HCT116 (cell line): ENCODE results near the gene ARHGAP8. TPM values are rescaled to one million over a fixed set of nuclear protein-coding genes. Genes with fewer than 3 reads are reported as not detected.

Experiments
- ATAC-seq: fragments of 200-7000 bp; cut with Tn5 transposase; 2 replicates; pipeline ENCODE4 v1.9.1; 2020; ENCODE audit warnings: mild to moderate bottlenecking, moderate library complexity
- BruUV-seq: library from RNA; stranded (reverse); fragments of 400-500 nt; replicated peaks from 2 replicates; lab custom pipeline; 2021; lab: Mats Ljungman, UMichigan
- CTCF ChIA-PET: fragments of 300-600 bp; sonication (Branson Sonifier 250); formaldehyde crosslinking; loops from one replicate; lab custom pipeline; 2021; ENCODE audit warnings: antibody characterized with exemption; lab: Charles Lee
- POLR2A ChIA-PET: fragments of 300-600, 350-600 bp; sonication (Branson Sonifier 250); formaldehyde crosslinking; loops from one replicate; lab custom pipeline; 2021; ENCODE audit warnings: antibody characterized with exemption; lab: Charles Lee
- RAD21 ChIA-PET, 2 experiments: fragments of 300-600 bp; sonication (Branson Sonifier 250); formaldehyde crosslinking; loops; one replicate each; lab custom pipeline; 2023; ENCODE audit warnings: low total read pairs in 2 of 2; ENCODE audit not compliant: uncharacterized antibody in 2 of 2, unreplicated experiment in 2 of 2, low non-redundant PET in 1 of 2; lab: Charles Lee
- DNase-seq: peaks from one replicate; pipeline ENCODE4 v3.0.0-alpha.2; 2010; ENCODE audit warnings: low read depth, low spot score
- H2AFZ ChIP-seq: fragments of 200-600 bp; shearing (Covaris generic), sonication (generic); 2 replicates; pipeline ENCODE4 v1.6.1; 2017; ENCODE audit warnings: low read depth, mixed run types, mixed read lengths, antibody characterized with exemption, low read length; ENCODE audit not compliant: poor library complexity, severe bottlenecking
- H3K27ac ChIP-seq: 2 replicates; pipeline ENCODE4 v1.5.1; 2012; ENCODE audit warnings: low read depth, low read length
- H3K27me3 ChIP-seq: fragments of 200-600 bp; sonication (generic); 2 replicates; pipeline ENCODE4 v1.6.1; 2016; ENCODE audit warnings: mixed run types, low read length, mixed read lengths; ENCODE audit not compliant: insufficient read depth
- H3K36me3 ChIP-seq, 2 experiments: fragments of 200-500 bp in 1 of 2; fragments of 200-600 bp in 1 of 2; sonication (Bioruptor generic) in 1 of 2; sonication (generic) in 1 of 2; 2 replicates each; pipeline versions ENCODE4 v1.5.1 to v1.6.1; 2014 to 2016; ENCODE audit warnings: low read length in 2 of 2, inconsistent platforms in 1 of 2, mixed read lengths in 1 of 2, mixed run types in 1 of 2; ENCODE audit not compliant: insufficient read depth in 2 of 2, control insufficient read depth in 1 of 2
- H3K4me1 ChIP-seq, 2 experiments: fragments of 200-600 bp in 1 of 2; sonication (generic) in 1 of 2; 2 replicates each; pipeline versions ENCODE4 v1.5.1 to v1.6.1; 2012 to 2017; ENCODE audit warnings: low read length in 2 of 2, inconsistent platforms in 1 of 2, mild to moderate bottlenecking in 1 of 2, mixed read lengths in 1 of 2, mixed run types in 1 of 2, moderate library complexity in 1 of 2; ENCODE audit not compliant: insufficient read depth in 2 of 2, control insufficient read depth in 1 of 2
- H3K4me2 ChIP-seq: fragments of 200-600 bp; sonication (generic); 2 replicates; pipeline ENCODE4 v1.6.1; 2017; ENCODE audit warnings: mixed run types, low read length, mixed read lengths
- H3K4me3 ChIP-seq, 2 experiments: fragments of 200-600 bp in 1 of 2; sonication (generic) in 1 of 2; replicated peaks in 1 of 2; 2 replicates each; pipeline ENCODE4 v1.5.1; 2011 to 2016; ENCODE audit warnings: low read length in 2 of 2, control low read depth in 1 of 2, low read depth in 1 of 2, mild to moderate bottlenecking in 1 of 2, mixed read lengths in 1 of 2, mixed run types in 1 of 2
- H3K79me2 ChIP-seq: fragments of 200-600 bp; sonication (generic); 2 replicates; pipeline ENCODE4 v1.6.1; 2017; ENCODE audit warnings: mild to moderate bottlenecking, mixed run types, low read length, moderate library complexity, mixed read lengths; ENCODE audit not compliant: insufficient read depth
- H3K9ac ChIP-seq: fragments of 200-600 bp; sonication (generic); 2 replicates; pipeline ENCODE4 v1.6.1; 2016; ENCODE audit warnings: low read length, mixed read lengths
- H3K9me2 ChIP-seq: fragments of 200-600 bp; sonication (generic), shearing (Covaris generic); 2 replicates; pipeline ENCODE4 v1.6.1; 2017; ENCODE audit warnings: mixed run types, mild to moderate bottlenecking, moderate library complexity; ENCODE audit not compliant: insufficient read depth
- H3K9me3 ChIP-seq, 2 experiments: fragments of 200-500 bp in 1 of 2; fragments of 200-600 bp in 1 of 2; sonication (Bioruptor generic) in 1 of 2; sonication (generic) in 1 of 2; 2 replicates each; pipeline ENCODE4 v1.6.1; 2014 to 2017; ENCODE audit warnings: low read length in 2 of 2, mixed read lengths in 2 of 2, inconsistent platforms in 1 of 2, low read depth in 1 of 2, mild to moderate bottlenecking in 1 of 2, mixed run types in 1 of 2, moderate library complexity in 1 of 2; ENCODE audit not compliant: control insufficient read depth in 1 of 2, insufficient read depth in 1 of 2
- H4K20me1 ChIP-seq: fragments of 200-600 bp; sonication (generic), shearing (Covaris generic); 2 replicates; pipeline ENCODE4 v1.6.1; 2017; ENCODE audit warnings: mixed run types, mild to moderate bottlenecking, moderate library complexity; ENCODE audit not compliant: insufficient read depth
- CEBPB ChIP-seq: IDR thresholded peaks from 2 replicates; pipeline ENCODE4 v1.6.1; 2012; ENCODE audit warnings: low read depth
- EZH2phosphoT487 ChIP-seq: fragments of 200-600 bp; IDR thresholded peaks from 2 replicates; pipeline ENCODE4 v1.6.1; 2018; ENCODE audit warnings: antibody characterized with exemption, borderline replicate concordance
- POLR2AphosphoS5 ChIP-seq: IDR thresholded peaks from 2 replicates; pipeline ENCODE4 v1.6.1; 2011; ENCODE audit warnings: mild to moderate bottlenecking, low read depth, low read length, moderate library complexity
- RAD21 ChIP-seq: IDR thresholded peaks from 2 replicates; pipeline ENCODE4 v1.6.1; 2012; ENCODE audit warnings: low read depth, mild to moderate bottlenecking
- REST ChIP-seq: IDR thresholded peaks from 2 replicates; pipeline ENCODE4 v1.6.1; 2012; ENCODE audit warnings: low read depth
- TCF7L2 ChIP-seq: IDR thresholded peaks from 2 replicates; pipeline ENCODE4 v1.7.0; 2011; ENCODE audit warnings: borderline replicate concordance, inconsistent platforms; ENCODE audit not compliant: insufficient read depth, insufficient read length; ENCODE audit errors: extremely low read depth
- intact Hi-C: fragments of 100-400 bp; cut with micrococcal nuclease; formaldehyde crosslinking; loops from 2 replicates; pipeline ENCODE4 v1.10.0; 2022
- total RNA-seq: library from RNA; stranded (reverse); gene quantifications from one replicate; pipeline ENCODE4 v1.2.1, GENCODE V29; 2021; ENCODE audit not compliant: unreplicated experiment
- TF ChIP-seq, protein P1 (sequence below): IDR thresholded peaks from 2 replicates; pipeline ENCODE4 v1.6.1; 2011; ENCODE audit warnings: mild to moderate bottlenecking, low read length, moderate library complexity; ENCODE audit not compliant: insufficient replicate concordance; ENCODE audit errors: extremely low read depth
- TF ChIP-seq, protein P2 (sequence below): IDR thresholded peaks from 2 replicates; pipeline ENCODE4 v1.6.1; 2012

The ARHGAP8 gene
- total RNA-seq, 1 experiment from 2014 or later: 67.5 TPM

DNA sequence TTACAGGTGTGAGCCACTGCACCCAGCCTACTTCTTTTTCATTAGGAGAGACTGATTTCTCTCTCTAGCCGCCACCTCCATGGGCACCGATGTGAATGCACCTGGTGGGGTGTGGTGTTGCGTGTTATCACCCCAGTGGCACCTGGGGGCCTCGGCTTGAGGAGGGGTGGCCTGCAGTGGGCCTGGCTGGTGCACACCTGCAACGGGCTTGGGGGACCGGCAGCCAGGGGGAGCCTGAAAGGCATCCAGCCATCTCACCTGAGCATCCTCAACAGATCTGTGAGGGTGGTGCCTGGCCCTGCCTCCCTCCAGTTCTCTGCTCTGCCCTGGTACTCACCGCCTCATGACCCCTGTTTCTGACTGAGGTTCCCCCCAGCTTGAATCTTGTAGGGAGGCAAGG lies 108.9 kb downstream of the ARHGAP8 start:
- Histone ChIP-seq H3K9ac (no peak overlapping the region), H2AFZ (no peak overlapping the region), H3K27ac (no peak overlapping the region), H3K9me3 (no peaks in the 10 kb centered on the region), H3K9me2 (no peaks in the 10 kb centered on the region), H3K4me3 (no peak overlapping the region), H3K27me3 (no peaks in the 10 kb centered on the region), H3K4me2 (no peak overlapping the region), H3K36me3 (peaks cover 4 to 9% of the 10 kb centered on the region in 2 experiments; a peak in 2 of 4 replicates), H4K20me1 (no peaks in the 10 kb centered on the region), H3K79me2 (no peaks in the 10 kb centered on the region), H3K4me1 (peaks cover 9 to 26% of the 10 kb centered on the region in 2 experiments)
- ChIA-PET RAD21 (no interaction called here), POLR2A (no interaction called here), CTCF (no interaction called here)
- BruUV-seq: no TSS peak
- TF ChIP-seq, protein P1, sequence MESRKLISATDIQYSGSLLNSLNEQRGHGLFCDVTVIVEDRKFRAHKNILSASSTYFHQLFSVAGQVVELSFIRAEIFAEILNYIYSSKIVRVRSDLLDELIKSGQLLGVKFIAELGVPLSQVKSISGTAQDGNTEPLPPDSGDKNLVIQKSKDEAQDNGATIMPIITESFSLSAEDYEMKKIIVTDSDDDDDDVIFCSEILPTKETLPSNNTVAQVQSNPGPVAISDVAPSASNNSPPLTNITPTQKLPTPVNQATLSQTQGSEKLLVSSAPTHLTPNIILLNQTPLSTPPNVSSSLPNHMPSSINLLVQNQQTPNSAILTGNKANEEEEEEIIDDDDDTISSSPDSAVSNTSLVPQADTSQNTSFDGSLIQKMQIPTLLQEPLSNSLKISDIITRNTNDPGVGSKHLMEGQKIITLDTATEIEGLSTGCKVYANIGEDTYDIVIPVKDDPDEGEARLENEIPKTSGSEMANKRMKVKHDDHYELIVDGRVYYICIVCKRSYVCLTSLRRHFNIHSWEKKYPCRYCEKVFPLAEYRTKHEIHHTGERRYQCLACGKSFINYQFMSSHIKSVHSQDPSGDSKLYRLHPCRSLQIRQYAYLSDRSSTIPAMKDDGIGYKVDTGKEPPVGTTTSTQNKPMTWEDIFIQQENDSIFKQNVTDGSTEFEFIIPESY: no peak
- TF ChIP-seq CEBPB (no peak), POLR2AphosphoS5 (no peak), TCF7L2 (no peak), EZH2phosphoT487 (no peak), REST (no peak), RAD21 (no peak)
- TF ChIP-seq, protein P2, sequence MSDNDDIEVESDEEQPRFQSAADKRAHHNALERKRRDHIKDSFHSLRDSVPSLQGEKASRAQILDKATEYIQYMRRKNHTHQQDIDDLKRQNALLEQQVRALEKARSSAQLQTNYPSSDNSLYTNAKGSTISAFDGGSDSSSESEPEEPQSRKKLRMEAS: no peak
- intact Hi-C loops: no loop called here
- ATAC-seq (no peak), DNase-seq (no peak)
